NCI-H526 (cell line): ENCODE data around the gene HOXA9.

Experiments used
- DNase-seq, 2 experiments: peaks; one replicate each; lab custom pipeline; 2025; lab: John Stamatoyannopoulos, UW

Gene HOXA9

GRCh38 chr7:27177795-27178320 is 12.5 kb upstream of the HOXA9 start:
- DNase-seq: peak in 1 of 2 experiments; percentile 47

GRCh38 chr7:27176962-27177794 is 11.8 kb upstream of the HOXA9 start:
- DNase-seq: peak in 1 of 2 experiments; percentile 59

- DNase-seq: no peak
Measured at GRCh38 chr7:27176524-27176845, 11.1 kb upstream of the HOXA9 start.

- DNase-seq: peak in 1 of 2 experiments; percentile 75
Measured at GRCh38 chr7:27175626-27176523, 10.5 kb upstream of the HOXA9 start.

GRCh38 chr7:27174874-27175625 is 9.7 kb upstream of the HOXA9 start:
- peak in 1 of 2 experiments; percentile 88 for DNase-seq

GRCh38 chr7:27173956-27174873 is 8.9 kb upstream of the HOXA9 start, which contains the start of gene HOXA10:
TSS of gene HOXA10 (minus strand) at chr7:27174320. CDS start at chr7:27174306, 14 bp downstream.
- DNase-seq: peak in 1 of 2 experiments; percentile 92

- DNase-seq: peak in 1 of 2 experiments; percentile 66
Measured at GRCh38 chr7:27173511-27173955, 8.2 kb upstream of the HOXA9 start.

GRCh38 chr7:27172823-27173510 is 7.6 kb upstream of the HOXA9 start:
- DNase-seq: peak in 1 of 2 experiments; percentile 79

GRCh38 chr7:27172315-27172774 is 7.0 kb upstream of the HOXA9 start:
- peak in 1 of 2 experiments; percentile 68 for DNase-seq

GRCh38 chr7:27171637-27172314 is 6.4 kb upstream of the HOXA9 start:
- DNase-seq: peak in 1 of 2 experiments; percentile 86

GRCh38 chr7:27171325-27171636 is 5.9 kb upstream of the HOXA9 start:
- peak in 1 of 2 experiments; percentile 75 for DNase-seq

- DNase-seq: peak in 1 of 2 experiments; percentile 58
Measured at GRCh38 chr7:27170426-27171324, 5.3 kb upstream of the HOXA9 start.

GRCh38 chr7:27169658-27170425 is 4.5 kb upstream of the HOXA9 start:
- peak; percentile 90 to 94 for DNase-seq

GRCh38 chr7:27168265-27168947 is 3.1 kb upstream of the HOXA9 start:
- DNase-seq: peak in 1 of 2 experiments; percentile 89

GRCh38 chr7:27167916-27168264 is 2.6 kb upstream of the HOXA9 start:
- peak in 1 of 2 experiments; percentile 57 for DNase-seq

GRCh38 chr7:27166531-27167505 is 1.5 kb upstream of the HOXA9 start:
- DNase-seq: peak in 1 of 2 experiments; percentile 66
